ENCODE results near the gene NR5A1.

The NR5A1 gene

DNA sequence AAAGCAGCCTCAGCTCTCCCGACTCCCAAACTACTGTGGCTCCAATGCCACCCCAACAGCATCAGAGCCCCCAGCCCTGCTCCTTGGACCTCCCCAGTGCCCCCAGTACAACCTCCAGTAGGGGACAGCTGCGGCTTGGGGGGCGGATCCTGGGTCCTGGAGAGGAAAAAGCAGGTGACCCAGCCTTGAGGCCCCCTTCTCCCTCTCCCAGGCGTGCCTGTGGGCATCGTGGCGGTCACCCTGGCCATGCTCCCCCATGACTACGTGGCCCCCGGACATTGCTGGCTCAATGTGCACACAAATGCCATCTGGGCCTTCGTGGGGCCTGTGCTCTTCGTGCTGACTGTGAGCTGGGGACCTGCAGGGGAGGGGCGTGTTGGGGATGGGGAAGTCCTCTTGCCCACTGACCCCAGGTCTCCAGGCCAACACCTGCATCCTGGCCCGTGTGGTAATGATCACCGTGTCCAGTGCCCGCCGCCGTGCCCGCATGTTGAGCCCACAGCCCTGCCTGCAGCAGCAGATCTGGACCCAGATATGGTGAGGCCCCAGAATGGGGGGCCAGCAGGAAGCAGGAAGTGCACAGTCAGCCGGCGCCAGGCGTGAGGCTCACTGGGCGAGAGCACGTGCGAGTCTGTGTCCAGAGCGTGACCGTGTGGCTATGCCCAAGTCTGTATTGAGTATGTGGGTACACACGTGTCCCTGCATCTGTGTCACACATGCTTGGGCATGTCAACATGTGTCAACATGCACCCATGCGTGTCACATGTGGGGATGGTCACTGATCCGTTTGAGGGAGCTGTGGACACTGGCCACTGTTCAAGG is 38.0 kb downstream of the NR5A1 start:
- TF ChIP-seq CTCF (conservative IDR thresholded peaks at IDR 0.05) (no peak), ZFX (IDR thresholded peaks at IDR 0.05) (no peak)
- no peak overlapping the region for H3K27ac ChIP-seq

DNA sequence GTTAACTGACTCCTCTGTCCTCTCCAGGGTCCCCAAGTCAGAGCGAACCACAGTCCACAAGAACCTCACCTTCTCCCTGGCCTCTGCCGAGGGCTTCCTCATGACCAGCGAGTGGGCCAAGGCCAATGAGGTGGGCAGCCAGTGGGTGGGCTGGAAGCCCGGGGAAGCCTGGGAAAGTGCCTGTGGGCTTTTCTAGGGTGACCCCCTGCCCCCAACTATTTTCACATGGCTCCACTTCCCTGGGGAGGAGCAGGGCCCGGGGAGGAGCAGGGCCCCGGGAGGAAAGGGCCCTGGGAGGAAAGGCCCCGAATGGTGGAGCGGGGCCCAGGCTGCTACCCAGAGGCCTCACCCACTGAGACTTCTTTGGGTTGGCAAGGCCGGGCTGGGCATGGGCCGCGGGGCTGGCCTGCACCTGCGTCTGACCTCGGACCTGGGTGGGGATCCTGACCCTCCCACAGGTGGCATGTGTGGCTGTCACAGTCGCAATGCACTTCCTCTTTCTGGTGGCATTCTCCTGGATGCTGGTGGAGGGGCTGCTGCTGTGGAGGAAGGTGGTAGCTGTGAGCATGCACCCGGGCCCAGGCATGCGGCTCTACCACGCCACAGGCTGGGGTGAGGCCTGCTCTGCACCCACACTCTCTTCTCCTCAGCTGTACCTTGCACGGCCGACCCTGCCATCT is 39.0 kb downstream of the NR5A1 start:
- no peak overlapping the region for H3K27ac ChIP-seq
- TF ChIP-seq CTCF (conservative IDR thresholded peaks at IDR 0.05) (no peak), ZFX (IDR thresholded peaks at IDR 0.05) (no peak)

DNA sequence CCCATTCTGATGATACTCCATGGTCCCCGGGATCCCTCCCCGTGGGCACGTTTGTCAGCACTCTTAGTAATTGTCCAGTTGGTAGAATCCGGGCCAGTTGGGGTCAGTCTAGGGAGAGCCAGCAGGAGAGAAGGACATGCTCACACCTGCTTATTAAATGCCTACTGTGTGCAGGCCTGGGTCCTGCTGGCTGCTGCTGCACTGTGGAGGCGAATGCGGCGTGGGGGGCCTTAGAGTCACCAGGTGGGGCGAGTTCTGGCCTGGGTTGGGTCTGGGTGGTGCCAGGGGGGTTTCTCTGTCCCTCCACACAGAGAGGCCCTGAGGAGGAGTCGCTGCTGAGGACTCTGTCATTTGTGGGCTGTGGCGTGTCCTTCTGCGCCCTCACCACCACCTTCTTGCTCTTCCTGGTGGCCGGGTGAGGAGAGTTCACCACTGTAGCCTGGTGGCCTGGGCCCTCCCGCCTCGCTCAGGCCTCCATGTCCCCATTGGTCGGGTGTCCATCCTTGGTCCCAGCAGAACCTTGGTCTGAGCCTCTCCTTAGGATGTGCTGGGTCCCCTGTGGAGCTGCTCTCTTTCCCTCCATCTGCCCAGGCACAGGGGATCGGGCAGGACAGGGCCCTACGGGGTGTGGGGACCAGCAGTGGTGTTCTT is 39.7 kb downstream of the NR5A1 start:
- no peak overlapping the region for H3K27ac ChIP-seq
- TF ChIP-seq CTCF (conservative IDR thresholded peaks at IDR 0.05) (no peak), ZFX (IDR thresholded peaks at IDR 0.05) (no peak)

DNA sequence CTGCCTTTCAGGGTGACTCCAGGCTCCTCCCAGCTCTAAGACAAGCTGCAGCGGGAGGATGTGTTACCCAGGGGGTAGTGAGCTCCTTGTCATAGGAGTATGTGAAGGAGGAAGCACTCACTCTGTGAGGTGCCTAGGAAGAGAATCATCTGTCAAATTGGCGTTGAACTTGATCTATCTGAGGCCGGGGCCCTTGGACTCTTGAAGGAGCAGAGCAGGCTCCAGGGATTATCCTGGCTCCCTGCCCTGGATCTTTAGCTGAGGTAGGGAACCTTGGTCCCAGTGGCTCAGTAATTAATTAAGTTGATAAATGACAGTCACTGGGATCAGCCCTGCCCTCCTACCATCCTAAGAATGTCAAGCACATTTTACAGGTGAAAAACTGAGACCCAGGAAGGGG is 41.5 kb downstream of the NR5A1 start:
- no peak overlapping the region for H3K27ac ChIP-seq
- TF ChIP-seq ZFX (IDR thresholded peaks at IDR 0.05) (no peak), CTCF (conservative IDR thresholded peaks at IDR 0.05) (no peak)

- TF ChIP-seq CTCF (conservative IDR thresholded peaks at IDR 0.05) (no peak), ZFX (IDR thresholded peaks at IDR 0.05) (no peak)
These were observed 44.5 kb downstream of the NR5A1 start for GRCh38 chr9:124462739-124463138.

GRCh38 chr9:124458441-124458840 is 48.8 kb downstream of the NR5A1 start:
- TF ChIP-seq CTCF (conservative IDR thresholded peaks at IDR 0.05) = no peak
- TF ChIP-seq ZFX (IDR thresholded peaks at IDR 0.05) = no peak

More at GRCh38 chr9:124462739-124463138, 44.5 kb downstream of the NR5A1 start:
- no peak overlapping the region for H3K27ac ChIP-seq

More at GRCh38 chr9:124458441-124458840, 48.8 kb downstream of the NR5A1 start:
- H3K27ac ChIP-seq = no peak overlapping the region
